PC-3 (cell line): ENCODE results near the gene CCM2L. TPM values are rescaled to one million over a fixed set of nuclear protein-coding genes. Genes with fewer than 3 reads are reported as not detected.

ENCODE experiments used
- ATAC-seq: fragments of 200-7000 bp; cut with Tn5 transposase; 2 replicates; pipeline ENCODE4 v1.9.1; 2020; ENCODE audit warnings: mild to moderate bottlenecking, moderate library complexity
- BruUV-seq: library from RNA; stranded (reverse); fragments of 400-500 nt; replicated peaks from 2 replicates; lab custom pipeline; 2021; lab: Mats Ljungman, UMichigan
- CTCF ChIA-PET: fragments of 300-600 bp; sonication (Branson Sonifier 250); formaldehyde crosslinking; loops from one replicate; lab custom pipeline; 2022; ENCODE audit warnings: antibody characterized with exemption; lab: Charles Lee
- POLR2A ChIA-PET: fragments of 300-600 bp; sonication (Branson Sonifier 250); formaldehyde crosslinking; loops from one replicate; lab custom pipeline; 2022; ENCODE audit warnings: antibody characterized with exemption; ENCODE audit not compliant: unreplicated experiment; lab: Charles Lee
- DNase-seq: peaks from one replicate; pipeline ENCODE4 v3.0.0-alpha.2; 2015
- H2AFZ ChIP-seq: fragments of 300-600 bp; sonication (generic); 2 replicates; pipeline ENCODE4 v1.6.0; 2016; ENCODE audit warnings: antibody characterized with exemption, low read length
- H3F3A ChIP-seq: fragments of 300-600 bp; sonication (generic); one replicate; pipeline ENCODE4 v1.6.0; 2017; ENCODE audit warnings: antibody characterized with exemption, low read length, control low read depth, mild to moderate bottlenecking; ENCODE audit not compliant: unreplicated experiment
- H3K27ac ChIP-seq: fragments of 300-600 bp; sonication (generic); 2 replicates; pipeline ENCODE4 v1.5.1; 2016; ENCODE audit warnings: mild to moderate bottlenecking, low read length
- H3K27me3 ChIP-seq: fragments of 300-600 bp; sonication (generic); 2 replicates; pipeline ENCODE4 v1.6.1; 2016; ENCODE audit warnings: low read length, mixed read lengths
- H3K36me3 ChIP-seq: fragments of 300-600 bp; sonication (generic); 2 replicates; pipeline ENCODE4 v1.6.1; 2016; ENCODE audit warnings: low read depth, mixed run types, low read length, mixed read lengths
- H3K4me1 ChIP-seq: fragments of 300-600 bp; sonication (generic); 2 replicates; pipeline ENCODE4 v1.5.1; 2016; ENCODE audit warnings: low read length; ENCODE audit not compliant: insufficient read depth
- H3K4me2 ChIP-seq: fragments of 300-600 bp; sonication (generic); 2 replicates; pipeline ENCODE4 v1.6.0; 2016; ENCODE audit warnings: low read length
- H3K4me3 ChIP-seq: fragments of 300-600 bp; sonication (generic); 2 replicates; pipeline ENCODE4 v1.5.1; 2016; ENCODE audit warnings: mild to moderate bottlenecking, low read length, mixed read lengths
- H3K79me2 ChIP-seq: fragments of 300-600 bp; sonication (generic); 2 replicates; pipeline ENCODE4 v1.6.1; 2017; ENCODE audit warnings: low read length, mixed read lengths
- H3K9ac ChIP-seq: fragments of 300-600 bp; sonication (generic); 2 replicates; pipeline ENCODE4 v1.6.0; 2016; ENCODE audit warnings: mild to moderate bottlenecking, low read length
- H3K9me2 ChIP-seq: fragments of 300-600 bp; sonication (generic); replicated peaks from 2 replicates; pipeline ENCODE4 v1.6.1; 2016; ENCODE audit warnings: mixed run types, low read length, mixed read lengths
- H3K9me3 ChIP-seq: fragments of 300-600 bp; sonication (generic); 2 replicates; pipeline ENCODE4 v1.6.1; 2016; ENCODE audit warnings: low read length, mixed read lengths
- H4K20me1 ChIP-seq: fragments of 300-600 bp; sonication (generic); 2 replicates; pipeline ENCODE4 v1.6.1; 2016; ENCODE audit warnings: low read length, mixed read lengths
- EZH2 ChIP-seq: fragments of 300-600 bp; sonication (generic); IDR thresholded peaks from one replicate; pipeline ENCODE4 v1.6.1; 2017; ENCODE audit warnings: antibody characterized with exemption, mild to moderate bottlenecking, low read length; ENCODE audit not compliant: unreplicated experiment
- EZH2phosphoT487 ChIP-seq: fragments of 300-600 bp; sonication (generic); IDR thresholded peaks from 2 replicates; pipeline ENCODE4 v1.6.1; 2018; ENCODE audit warnings: mild to moderate bottlenecking, antibody characterized with exemption, low read length, borderline replicate concordance
- intact Hi-C: fragments of 100-400 bp; cut with micrococcal nuclease; formaldehyde crosslinking; loops from 2 replicates; pipeline ENCODE4 v1.9.0; 2023
- total RNA-seq: library from RNA; depleted of rRNA; stranded (reverse); fragments of >200 nt; gene quantifications from 2 replicates; pipeline ENCODE4 v1.2.3, GENCODE V29; 2014
- TF ChIP-seq, protein P1 (sequence below): fragments of 300-600 bp; sonication (generic); conservative IDR thresholded peaks from 2 replicates; pipeline ENCODE4 v1.5.1; 2017; ENCODE audit warnings: antibody characterized with exemption, low read depth, mild to moderate bottlenecking, low read length

The CCM2L gene
- total RNA-seq, 1 experiment from 2014 or later = not detected

DNA sequence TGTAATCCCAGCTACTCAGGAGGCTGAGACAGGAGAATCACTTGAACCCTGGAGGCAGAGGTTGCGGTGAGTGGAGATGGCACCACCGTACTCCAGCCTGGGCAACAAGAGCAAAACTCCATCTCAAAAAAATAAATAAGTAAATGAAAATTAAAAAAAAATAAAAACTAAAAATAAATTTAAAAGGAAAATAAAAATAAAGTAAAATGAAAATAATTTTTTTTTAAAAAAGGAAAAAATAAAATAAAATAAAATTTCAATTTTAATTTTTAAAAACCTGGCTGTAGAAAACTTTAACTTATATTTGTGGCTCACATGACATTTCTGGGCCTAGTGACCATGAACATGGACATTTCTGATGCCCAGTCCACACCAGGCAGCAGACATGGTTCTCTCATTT, 57.9 kb downstream of the CCM2L start:
- DNase-seq (no peak), ATAC-seq (no peak)
- intact Hi-C loops = no loop called here
- H4K20me1 ChIP-seq = no peaks in the 10 kb centered on the region
- BruUV-seq = no TSS peak
- peaks cover 41% of the 10 kb centered on the region for H3K27me3 ChIP-seq
- no peaks in the 10 kb centered on the region for H3K4me1 ChIP-seq
- no peaks in the 10 kb centered on the region for H3K9me3 ChIP-seq
- H3K79me2 ChIP-seq = no peaks in the 10 kb centered on the region
- no peaks in the 10 kb centered on the region for H3F3A ChIP-seq
- H3K4me2 ChIP-seq = no peak overlapping the region
- TF ChIP-seq, protein P1, sequence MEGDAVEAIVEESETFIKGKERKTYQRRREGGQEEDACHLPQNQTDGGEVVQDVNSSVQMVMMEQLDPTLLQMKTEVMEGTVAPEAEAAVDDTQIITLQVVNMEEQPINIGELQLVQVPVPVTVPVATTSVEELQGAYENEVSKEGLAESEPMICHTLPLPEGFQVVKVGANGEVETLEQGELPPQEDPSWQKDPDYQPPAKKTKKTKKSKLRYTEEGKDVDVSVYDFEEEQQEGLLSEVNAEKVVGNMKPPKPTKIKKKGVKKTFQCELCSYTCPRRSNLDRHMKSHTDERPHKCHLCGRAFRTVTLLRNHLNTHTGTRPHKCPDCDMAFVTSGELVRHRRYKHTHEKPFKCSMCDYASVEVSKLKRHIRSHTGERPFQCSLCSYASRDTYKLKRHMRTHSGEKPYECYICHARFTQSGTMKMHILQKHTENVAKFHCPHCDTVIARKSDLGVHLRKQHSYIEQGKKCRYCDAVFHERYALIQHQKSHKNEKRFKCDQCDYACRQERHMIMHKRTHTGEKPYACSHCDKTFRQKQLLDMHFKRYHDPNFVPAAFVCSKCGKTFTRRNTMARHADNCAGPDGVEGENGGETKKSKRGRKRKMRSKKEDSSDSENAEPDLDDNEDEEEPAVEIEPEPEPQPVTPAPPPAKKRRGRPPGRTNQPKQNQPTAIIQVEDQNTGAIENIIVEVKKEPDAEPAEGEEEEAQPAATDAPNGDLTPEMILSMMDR = no peak
- no peak for TF ChIP-seq EZH2phosphoT487
- no peak for TF ChIP-seq EZH2
- H3K9me2 ChIP-seq = no peaks in the 10 kb centered on the region
- H2AFZ ChIP-seq = no peak overlapping the region
- no peaks in the 10 kb centered on the region for H3K36me3 ChIP-seq
- H3K9ac ChIP-seq = no peak overlapping the region
- CTCF ChIA-PET = no interaction called here
- POLR2A ChIA-PET = no interaction called here
- no peak overlapping the region for H3K27ac ChIP-seq
- H3K4me3 ChIP-seq = no peak overlapping the region

DNA sequence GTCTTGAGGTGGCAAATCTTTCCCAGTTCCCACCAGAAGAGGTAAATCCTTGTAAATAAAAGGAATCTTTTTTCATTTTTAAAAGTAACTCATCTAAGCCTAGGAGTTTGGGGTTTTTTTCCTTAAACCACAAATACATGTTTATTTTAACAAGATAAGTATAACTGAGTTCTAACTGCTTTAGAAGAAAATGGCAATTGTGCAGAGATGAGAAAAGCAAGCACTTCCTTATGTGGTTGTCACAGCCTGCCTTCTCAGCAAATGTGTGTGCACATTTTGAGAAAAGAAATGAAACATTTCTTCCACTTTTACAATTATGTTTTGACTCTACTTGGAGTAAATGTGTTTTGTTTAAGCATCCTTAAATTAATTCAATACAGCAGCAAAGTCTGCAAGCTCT, 59.5 kb downstream of the CCM2L start:
- peaks cover 44% of the 10 kb centered on the region for H3K27me3 ChIP-seq
- H3K36me3 ChIP-seq = no peaks in the 10 kb centered on the region
- TF ChIP-seq EZH2 (no peak), EZH2phosphoT487 (no peak)
- TF ChIP-seq, protein P1 = no peak
- H4K20me1 ChIP-seq = no peaks in the 10 kb centered on the region
- ChIA-PET POLR2A (no interaction called here), CTCF (no interaction called here)
- H3K4me3 ChIP-seq = no peak overlapping the region
- no peaks in the 10 kb centered on the region for H3K4me1 ChIP-seq
- no peak overlapping the region for H3K9ac ChIP-seq
- no peaks in the 10 kb centered on the region for H3K9me2 ChIP-seq
- no peak overlapping the region for H3K27ac ChIP-seq
- H3K4me2 ChIP-seq = no peak overlapping the region
- H3F3A ChIP-seq = no peaks in the 10 kb centered on the region
- no peaks in the 10 kb centered on the region for H3K79me2 ChIP-seq
- no TSS peak for BruUV-seq
- ATAC-seq (no peak), DNase-seq (no peak)
- intact Hi-C loops = no loop called here
- no peak overlapping the region for H2AFZ ChIP-seq
- no peaks in the 10 kb centered on the region for H3K9me3 ChIP-seq

DNA sequence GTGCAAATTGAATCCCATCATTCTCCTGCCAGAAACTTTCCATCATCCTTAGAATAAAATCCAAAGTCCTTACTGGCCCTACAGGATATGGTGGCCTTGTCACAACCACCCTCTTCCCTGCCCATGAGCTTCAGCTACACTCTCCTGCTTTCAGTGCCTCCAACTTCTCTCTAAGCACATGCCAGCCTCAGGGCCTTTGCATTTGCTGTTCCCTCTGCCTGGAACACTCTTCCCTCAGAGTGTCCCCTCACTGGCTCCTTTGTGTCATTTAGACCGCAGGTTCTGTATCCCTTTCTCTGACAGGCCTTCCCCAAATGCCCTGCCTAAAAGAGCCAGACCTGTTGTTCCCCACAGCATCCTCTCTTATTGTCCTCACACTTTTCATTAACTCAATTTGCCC, 60.0 kb downstream of the CCM2L start:
- ChIA-PET CTCF (no interaction called here), POLR2A (no interaction called here)
- H3K9ac ChIP-seq = no peak overlapping the region
- no peaks in the 10 kb centered on the region for H3K9me3 ChIP-seq
- no peak overlapping the region for H3K4me3 ChIP-seq
- no peaks in the 10 kb centered on the region for H3K4me1 ChIP-seq
- no peak overlapping the region for H3K4me2 ChIP-seq
- no peaks in the 10 kb centered on the region for H4K20me1 ChIP-seq
- no peak overlapping the region for H2AFZ ChIP-seq
- peaks cover 44% of the 10 kb centered on the region for H3K27me3 ChIP-seq
- intact Hi-C loops = no loop called here
- no peaks in the 10 kb centered on the region for H3K36me3 ChIP-seq
- DNase-seq (no peak), ATAC-seq (no peak)
- H3K9me2 ChIP-seq = no peaks in the 10 kb centered on the region
- no peaks in the 10 kb centered on the region for H3F3A ChIP-seq
- no TSS peak for BruUV-seq
- no peak for TF ChIP-seq EZH2phosphoT487
- no peak for TF ChIP-seq EZH2
- TF ChIP-seq, protein P1 = no peak
- H3K27ac ChIP-seq = no peak overlapping the region
- H3K79me2 ChIP-seq = no peaks in the 10 kb centered on the region
